DOHH2 (cell line): ENCODE results near the gene TLCD2.

Experiments
- H3F3A ChIP-seq: fragments of 200-600 bp; sonication (generic), shearing (Covaris generic); 2 replicates; pipeline ENCODE4 v1.6.0; 2016; ENCODE audit warnings: antibody characterized with exemption, mild to moderate bottlenecking; ENCODE audit not compliant: control insufficient read depth, insufficient read depth
- H3K27ac ChIP-seq: fragments of 200-600 bp; sonication (generic); 2 replicates; pipeline ENCODE4 v1.5.1; 2014; ENCODE audit warnings: low read depth, mild to moderate bottlenecking, low read length, moderate library complexity
- H3K27me3 ChIP-seq: fragments of 200-600 bp; sonication (generic); 2 replicates; pipeline ENCODE4 v1.6.1; 2014; ENCODE audit warnings: mild to moderate bottlenecking, low read length, mixed read lengths; ENCODE audit not compliant: control insufficient read depth
- H3K36me3 ChIP-seq: fragments of 200-600 bp; sonication (generic); 2 replicates; pipeline ENCODE4 v1.6.1; 2014; ENCODE audit warnings: mild to moderate bottlenecking, low read length, moderate library complexity, mixed read lengths; ENCODE audit not compliant: control insufficient read depth
- H3K4me1 ChIP-seq: fragments of 200-600 bp; sonication (generic); 2 replicates; pipeline ENCODE4 v1.6.1; 2014; ENCODE audit warnings: mild to moderate bottlenecking, low read length, mixed read lengths; ENCODE audit not compliant: control insufficient read depth
- H3K4me2 ChIP-seq: fragments of 200-600 bp; sonication (generic); 2 replicates; pipeline ENCODE4 v1.6.0; 2014; ENCODE audit warnings: mild to moderate bottlenecking, low read length, moderate library complexity
- H3K4me3 ChIP-seq: fragments of 200-600 bp; sonication (generic); 2 replicates; pipeline ENCODE4 v1.5.1; 2014; ENCODE audit warnings: mild to moderate bottlenecking, low read length, mixed read lengths
- H3K79me2 ChIP-seq: fragments of 200-600 bp; sonication (generic); 2 replicates; pipeline ENCODE4 v1.6.1; 2014; ENCODE audit warnings: mild to moderate bottlenecking, low read length, mixed read lengths; ENCODE audit not compliant: control insufficient read depth
- H3K9me2 ChIP-seq: fragments of 200-600 bp; sonication (generic); replicated peaks from 2 replicates; pipeline ENCODE4 v1.6.1; 2014; ENCODE audit warnings: mild to moderate bottlenecking, low read length, mixed read lengths; ENCODE audit not compliant: control insufficient read depth
- H3K9me3 ChIP-seq: fragments of 200-600 bp; sonication (generic); 2 replicates; pipeline ENCODE4 v1.6.1; 2014; ENCODE audit warnings: antibody characterized with exemption, low read length, mixed read lengths; ENCODE audit not compliant: control insufficient read depth, insufficient read depth
- H4K20me1 ChIP-seq: fragments of 200-600 bp; sonication (generic); 2 replicates; pipeline ENCODE4 v1.6.0; 2014; ENCODE audit warnings: low read depth, mild to moderate bottlenecking, antibody characterized with exemption, low read length, moderate library complexity; ENCODE audit not compliant: control insufficient read depth, insufficient read depth
- EZH2phosphoT487 ChIP-seq: fragments of 200-600 bp; sonication (generic); IDR thresholded peaks from 2 replicates; pipeline ENCODE4 v1.6.1; 2017; ENCODE audit warnings: borderline replicate concordance, mild to moderate bottlenecking, antibody characterized with exemption, low read length, moderate library complexity, mixed read lengths
- TF ChIP-seq, protein P1 (sequence below): fragments of 200-600 bp; sonication (generic); IDR thresholded peaks from one replicate; pipeline ENCODE4 v1.5.1; 2014; ENCODE audit warnings: antibody characterized with exemption, mild to moderate bottlenecking, low read depth, low read length; ENCODE audit not compliant: poor library complexity, severe bottlenecking

TLCD2 gene

DNA sequence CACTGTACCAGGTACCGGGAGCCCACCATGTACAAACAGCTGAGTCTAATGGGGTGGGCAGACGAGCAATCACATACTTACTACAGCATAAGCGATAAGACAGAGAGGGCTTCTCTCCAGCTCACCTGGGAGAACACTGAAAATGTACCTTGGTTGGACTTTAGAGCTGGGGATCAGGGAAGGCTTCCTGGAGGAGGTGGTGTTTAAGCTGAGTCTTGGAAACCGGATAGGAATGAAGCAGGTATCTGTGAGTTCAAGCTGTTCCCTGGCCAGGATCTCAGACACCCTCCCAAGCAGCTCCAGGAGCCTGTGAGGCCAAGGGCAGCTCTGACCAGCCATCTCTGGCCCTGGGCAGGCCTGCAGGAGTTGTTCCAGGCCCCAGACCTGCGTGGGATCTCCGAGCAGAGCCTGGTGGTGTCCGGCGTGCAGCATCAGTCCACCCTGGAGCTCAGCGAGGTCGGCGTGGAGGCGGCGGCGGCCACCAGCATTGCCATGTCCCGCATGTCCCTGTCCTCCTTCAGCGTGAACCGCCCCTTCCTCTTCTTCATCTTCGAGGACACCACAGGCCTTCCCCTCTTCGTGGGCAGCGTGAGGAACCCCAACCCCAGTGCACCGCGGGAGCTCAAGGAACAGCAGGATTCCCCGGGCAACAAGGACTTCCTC, 43.7 kb upstream of the TLCD2 start:
- H3K27me3 ChIP-seq = no peaks in the 10 kb centered on the region
- no peak overlapping the region for H3K27ac ChIP-seq
- H3K4me1 ChIP-seq = peaks cover 18% of the 10 kb centered on the region
- H3F3A ChIP-seq = 0 out of 2 replicates have a peak, but pooled peaks cover 3% of the 10 kb centered on the region
- TF ChIP-seq, protein P1, sequence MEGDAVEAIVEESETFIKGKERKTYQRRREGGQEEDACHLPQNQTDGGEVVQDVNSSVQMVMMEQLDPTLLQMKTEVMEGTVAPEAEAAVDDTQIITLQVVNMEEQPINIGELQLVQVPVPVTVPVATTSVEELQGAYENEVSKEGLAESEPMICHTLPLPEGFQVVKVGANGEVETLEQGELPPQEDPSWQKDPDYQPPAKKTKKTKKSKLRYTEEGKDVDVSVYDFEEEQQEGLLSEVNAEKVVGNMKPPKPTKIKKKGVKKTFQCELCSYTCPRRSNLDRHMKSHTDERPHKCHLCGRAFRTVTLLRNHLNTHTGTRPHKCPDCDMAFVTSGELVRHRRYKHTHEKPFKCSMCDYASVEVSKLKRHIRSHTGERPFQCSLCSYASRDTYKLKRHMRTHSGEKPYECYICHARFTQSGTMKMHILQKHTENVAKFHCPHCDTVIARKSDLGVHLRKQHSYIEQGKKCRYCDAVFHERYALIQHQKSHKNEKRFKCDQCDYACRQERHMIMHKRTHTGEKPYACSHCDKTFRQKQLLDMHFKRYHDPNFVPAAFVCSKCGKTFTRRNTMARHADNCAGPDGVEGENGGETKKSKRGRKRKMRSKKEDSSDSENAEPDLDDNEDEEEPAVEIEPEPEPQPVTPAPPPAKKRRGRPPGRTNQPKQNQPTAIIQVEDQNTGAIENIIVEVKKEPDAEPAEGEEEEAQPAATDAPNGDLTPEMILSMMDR = no peak
- TF ChIP-seq EZH2phosphoT487 = no peak
- no peak overlapping the region for H3K4me3 ChIP-seq
- no peaks in the 10 kb centered on the region for H3K9me3 ChIP-seq
- no peaks in the 10 kb centered on the region for H3K36me3 ChIP-seq
- H3K4me2 ChIP-seq = no peak overlapping the region
- no peaks in the 10 kb centered on the region for H3K79me2 ChIP-seq
- H3K9me2 ChIP-seq = no peaks in the 10 kb centered on the region
- H4K20me1 ChIP-seq = no peaks in the 10 kb centered on the region

DNA sequence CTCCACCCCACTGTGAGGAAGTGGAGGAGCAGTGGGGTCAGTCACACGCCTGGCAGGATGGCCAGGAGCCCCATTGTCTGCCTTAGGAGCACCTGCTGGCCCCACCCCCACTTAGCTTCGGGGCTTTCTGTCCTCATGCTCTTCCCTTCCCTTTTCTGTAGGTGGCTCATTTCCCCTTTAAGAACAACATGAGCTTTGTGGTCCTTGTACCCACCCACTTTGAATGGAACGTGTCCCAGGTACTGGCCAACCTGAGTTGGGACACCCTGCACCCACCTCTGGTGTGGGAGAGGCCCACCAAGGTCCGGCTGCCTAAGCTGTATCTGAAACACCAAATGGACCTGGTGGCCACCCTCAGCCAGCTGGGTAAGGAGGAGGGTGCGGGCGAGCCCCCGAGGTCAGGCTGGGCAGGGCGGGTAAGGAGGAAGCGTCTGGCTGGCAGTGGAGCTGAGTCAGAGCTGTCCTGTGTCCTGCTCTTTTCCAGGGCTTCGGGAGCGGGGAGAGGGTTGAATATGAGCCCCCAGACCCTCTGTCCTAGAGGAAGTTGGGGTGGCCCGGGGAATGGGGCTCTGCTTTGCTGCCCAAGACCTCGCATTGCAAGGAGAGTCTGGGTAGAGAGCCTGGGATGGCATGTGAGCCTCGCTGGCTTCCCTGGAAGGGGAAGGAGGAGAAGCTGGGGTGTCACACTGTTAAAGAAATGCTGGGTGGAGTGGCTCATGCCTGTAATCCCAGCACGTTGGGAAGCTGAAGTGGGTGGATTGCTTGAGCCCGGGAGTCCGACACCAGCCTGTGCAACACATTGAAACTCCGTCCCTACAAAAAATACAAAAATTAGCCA, 42.5 kb upstream of the TLCD2 start:
- H3K27me3 ChIP-seq = no peaks in the 10 kb centered on the region
- H3K9me3 ChIP-seq = no peaks in the 10 kb centered on the region
- no peaks in the 10 kb centered on the region for H3K9me2 ChIP-seq
- no peaks in the 10 kb centered on the region for H3K79me2 ChIP-seq
- 0 out of 2 replicates have a peak, but pooled peaks cover 3% of the 10 kb centered on the region for H3F3A ChIP-seq
- peaks cover 15% of the 10 kb centered on the region for H3K4me1 ChIP-seq
- H3K27ac ChIP-seq = no peak overlapping the region
- no peaks in the 10 kb centered on the region for H4K20me1 ChIP-seq
- peak overlapping the region; percentile 59 for H3K4me3 ChIP-seq
- H3K36me3 ChIP-seq = no peaks in the 10 kb centered on the region
- TF ChIP-seq EZH2phosphoT487 = no peak
- TF ChIP-seq, protein P1 = peak; percentile 36
- peak overlapping the region; percentile 72 for H3K4me2 ChIP-seq

DNA sequence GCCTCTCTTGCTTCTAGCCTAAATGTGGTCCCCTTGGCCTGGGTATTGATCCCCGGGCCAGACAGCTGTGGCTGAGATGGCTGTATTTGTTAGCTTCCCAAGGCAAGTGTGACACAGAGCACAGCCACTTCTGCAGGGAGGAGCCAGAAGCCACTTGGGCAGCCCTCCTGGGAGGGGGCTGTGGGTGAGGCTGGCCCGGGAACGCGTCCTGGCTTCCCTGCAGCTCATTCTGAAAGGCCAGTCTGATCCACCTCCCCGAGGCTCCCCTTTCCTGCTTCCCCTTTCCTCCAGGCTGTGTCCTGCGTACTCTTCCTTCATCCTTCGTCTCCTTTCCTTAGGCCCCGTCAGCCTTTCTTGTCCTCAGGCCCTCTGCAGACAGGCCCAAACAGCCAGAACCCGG, 40.5 kb upstream of the TLCD2 start:
- Histone ChIP-seq H3K79me2 (no peaks in the 10 kb centered on the region), H3K4me2 (no peak overlapping the region), H3K9me2 (no peaks in the 10 kb centered on the region), H3K9me3 (no peaks in the 10 kb centered on the region), H3K4me3 (no peak overlapping the region), H4K20me1 (no peaks in the 10 kb centered on the region), H3K27ac (no peak overlapping the region), H3K36me3 (no peaks in the 10 kb centered on the region), H3K4me1 (peaks cover 15% of the 10 kb centered on the region), H3K27me3 (no peaks in the 10 kb centered on the region), H3F3A (no peaks in the 10 kb centered on the region)
- TF ChIP-seq, protein P1 = no peak
- TF ChIP-seq EZH2phosphoT487 = no peak
